GM18951 (cell line): ENCODE measurements around the gene TMPRSS6.

Experiments used
- POLR2A ChIP-seq: IDR thresholded peaks from 4 replicates; pipeline ENCODE4 v1.6.1; 2011; ENCODE audit warnings: mild to moderate bottlenecking; ENCODE audit not compliant: insufficient read length, insufficient read depth; ENCODE audit errors: extremely low read depth
- in situ Hi-C: fragments of 300-500 bp; cut with MboI; formaldehyde crosslinking; loops from one replicate; pipeline ENCODE4 v1.12.0; 2022; ENCODE audit warnings: low sequenced_read_pairs, mixed read lengths, inconsistent platforms; ENCODE audit not compliant: unreplicated experiment

Gene TMPRSS6

GRCh38 chr22:37070744-37071143, 38.8 kb downstream of the TMPRSS6 start:
- no peak for TF ChIP-seq POLR2A
- in situ Hi-C loops: no loop called here

GRCh38 chr22:37070334-37070733, 39.2 kb downstream of the TMPRSS6 start:
- TF ChIP-seq POLR2A: no peak
- in situ Hi-C loops: no loop called here

- in situ Hi-C loops: no loop called here
- no peak for TF ChIP-seq POLR2A
These were observed 39.8 kb downstream of the TMPRSS6 start for GRCh38 chr22:37069719-37070118.

GRCh38 chr22:37069319-37069718, 40.2 kb downstream of the TMPRSS6 start:
- TF ChIP-seq POLR2A: no peak
- in situ Hi-C loops: no loop called here

- in situ Hi-C loops: no loop called here
- no peak for TF ChIP-seq POLR2A
These were observed 40.7 kb downstream of the TMPRSS6 start for GRCh38 chr22:37068859-37069258.

GRCh38 chr22:37067428-37067827, 42.1 kb downstream of the TMPRSS6 start:
- in situ Hi-C loops: no loop called here
- TF ChIP-seq POLR2A: no peak

- TF ChIP-seq POLR2A: no peak
- in situ Hi-C loops: no loop called here
These were observed 43.6 kb downstream of the TMPRSS6 start for GRCh38 chr22:37065961-37066360.

- TF ChIP-seq POLR2A: no peak
- in situ Hi-C loops: no loop called here
These were observed 44.3 kb downstream of the TMPRSS6 start for GRCh38 chr22:37065180-37065579.

- TF ChIP-seq POLR2A: no peak
- in situ Hi-C loops: no loop called here
These were observed 45.0 kb downstream of the TMPRSS6 start for GRCh38 chr22:37064553-37064952.

GRCh38 chr22:37063431-37064420, 45.8 kb downstream of the TMPRSS6 start:
- no peak for TF ChIP-seq POLR2A
- in situ Hi-C loops: no loop called here

GRCh38 chr22:37062702-37063381, 46.7 kb downstream of the TMPRSS6 start:
- in situ Hi-C loops: no loop called here
- TF ChIP-seq POLR2A: no peak

- TF ChIP-seq POLR2A: no peak
- in situ Hi-C loops: no loop called here
These were observed 47.2 kb downstream of the TMPRSS6 start for GRCh38 chr22:37062376-37062675.

- in situ Hi-C loops: no loop called here
- TF ChIP-seq POLR2A: no peak
These were observed 47.7 kb downstream of the TMPRSS6 start for GRCh38 chr22:37061611-37062375.

GRCh38 chr22:37060801-37061610, 48.5 kb downstream of the TMPRSS6 start:
- in situ Hi-C loops: no loop called here
- no peak for TF ChIP-seq POLR2A
